Occipital lobe (tissue), 2 donors: ENCODE results near the gene PIGQ. TPM values are rescaled to one million over a fixed set of nuclear protein-coding genes. Genes with fewer than 3 reads are reported as not detected.

ENCODE experiments used
- DNase-seq: peaks from one replicate; lab custom pipeline; 2025; lab: John Stamatoyannopoulos, UW
- total RNA-seq: library from RNA; depleted of rRNA; stranded (reverse); fragments of >200 nt; gene quantifications from one replicate; pipeline ENCODE4 v1.2.3, GENCODE V29; 2014

PIGQ gene
- total RNA-seq, 1 donor from 2014 or later = 18.1 TPM

DNA sequence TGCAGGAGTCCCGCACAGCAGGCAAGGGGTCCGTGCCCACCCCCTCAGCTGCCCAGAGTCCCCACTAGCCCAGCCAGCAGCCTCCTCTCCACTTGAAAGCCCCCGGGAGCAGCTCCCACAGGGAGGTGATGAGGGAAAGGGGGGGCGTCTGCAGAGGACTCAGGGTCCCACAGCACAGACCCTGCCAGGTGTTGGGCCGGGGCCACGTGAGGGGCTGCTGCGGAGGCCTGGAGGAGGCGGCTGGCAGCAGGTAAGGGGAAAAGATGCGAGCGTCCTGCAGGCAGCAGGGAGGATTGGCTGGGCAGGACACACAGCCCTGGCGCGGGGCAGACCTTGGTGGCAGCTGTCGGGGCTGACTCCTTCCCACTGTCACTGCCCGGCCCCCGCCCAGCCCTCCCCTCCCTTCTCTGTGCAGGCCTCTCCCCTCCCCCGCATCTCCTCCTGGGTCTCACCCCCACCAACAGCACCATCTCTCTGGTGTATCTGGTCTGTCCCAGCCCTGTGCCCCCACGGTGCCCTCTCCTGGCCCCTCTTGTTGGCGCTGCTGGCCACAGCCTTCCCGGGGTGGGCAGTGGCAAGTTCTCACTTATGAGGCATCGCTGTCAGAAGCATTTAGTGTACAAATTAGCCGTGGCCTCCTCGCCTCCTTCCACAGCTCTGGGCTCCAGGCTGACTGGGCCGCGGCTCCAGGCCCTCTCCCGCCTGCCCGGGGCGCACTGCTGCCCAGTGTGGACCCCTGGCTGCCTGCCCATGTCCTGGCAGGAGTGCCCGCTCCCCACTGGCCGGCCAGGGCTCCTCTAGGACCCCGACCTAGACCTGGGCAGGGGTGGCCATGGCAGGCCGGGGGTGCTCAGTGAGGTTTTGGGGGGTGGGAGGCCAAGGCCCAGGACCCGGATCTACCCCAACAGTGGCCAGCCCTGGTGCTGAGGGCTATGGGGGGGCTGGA is 14.0 kb upstream of the PIGQ start:
- DNase-seq = no peak

DNA sequence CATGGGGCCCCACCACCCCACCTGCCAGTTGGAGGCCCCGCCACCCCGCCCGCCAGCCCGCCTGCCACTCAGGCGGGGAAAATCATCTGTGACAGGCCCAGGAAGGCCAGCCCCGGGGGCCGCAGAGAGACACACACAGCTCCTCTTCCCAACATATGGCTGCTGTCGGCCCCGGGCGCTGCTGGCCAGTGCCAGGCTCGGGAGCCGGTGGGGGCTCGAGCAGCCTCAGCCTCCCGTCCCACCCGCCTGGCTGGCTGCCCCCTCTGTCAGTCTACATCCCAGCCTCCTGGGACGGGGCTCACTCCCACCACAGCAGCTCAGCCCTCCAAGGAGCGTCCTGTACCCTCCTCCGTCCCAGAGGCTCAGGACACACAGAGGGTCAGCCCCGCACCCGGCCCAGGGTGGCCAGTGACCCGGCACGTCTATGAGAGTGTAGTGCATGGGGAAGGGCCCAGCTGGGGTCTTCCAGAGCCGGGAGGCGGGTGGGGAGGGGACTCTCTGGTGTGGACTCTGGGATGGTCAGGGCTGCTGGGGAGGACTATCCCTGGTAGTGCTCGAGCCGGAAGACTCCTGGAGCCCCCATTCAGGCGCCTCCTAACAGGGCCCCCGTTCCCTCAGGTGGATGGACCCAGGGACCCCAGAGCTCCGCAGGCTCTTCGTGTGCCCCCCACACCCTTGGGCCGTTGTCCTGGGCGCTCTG is 13.1 kb upstream of the PIGQ start:
- no peak for DNase-seq

GRCh38 chr16:557463-558297 is 12.1 kb upstream of the PIGQ start:
- no peak for DNase-seq

GRCh38 chr16:558298-559020 is 11.3 kb upstream of the PIGQ start:
- DNase-seq = no peak

GRCh38 chr16:559021-559380 is 10.8 kb upstream of the PIGQ start:
- no peak for DNase-seq

DNA sequence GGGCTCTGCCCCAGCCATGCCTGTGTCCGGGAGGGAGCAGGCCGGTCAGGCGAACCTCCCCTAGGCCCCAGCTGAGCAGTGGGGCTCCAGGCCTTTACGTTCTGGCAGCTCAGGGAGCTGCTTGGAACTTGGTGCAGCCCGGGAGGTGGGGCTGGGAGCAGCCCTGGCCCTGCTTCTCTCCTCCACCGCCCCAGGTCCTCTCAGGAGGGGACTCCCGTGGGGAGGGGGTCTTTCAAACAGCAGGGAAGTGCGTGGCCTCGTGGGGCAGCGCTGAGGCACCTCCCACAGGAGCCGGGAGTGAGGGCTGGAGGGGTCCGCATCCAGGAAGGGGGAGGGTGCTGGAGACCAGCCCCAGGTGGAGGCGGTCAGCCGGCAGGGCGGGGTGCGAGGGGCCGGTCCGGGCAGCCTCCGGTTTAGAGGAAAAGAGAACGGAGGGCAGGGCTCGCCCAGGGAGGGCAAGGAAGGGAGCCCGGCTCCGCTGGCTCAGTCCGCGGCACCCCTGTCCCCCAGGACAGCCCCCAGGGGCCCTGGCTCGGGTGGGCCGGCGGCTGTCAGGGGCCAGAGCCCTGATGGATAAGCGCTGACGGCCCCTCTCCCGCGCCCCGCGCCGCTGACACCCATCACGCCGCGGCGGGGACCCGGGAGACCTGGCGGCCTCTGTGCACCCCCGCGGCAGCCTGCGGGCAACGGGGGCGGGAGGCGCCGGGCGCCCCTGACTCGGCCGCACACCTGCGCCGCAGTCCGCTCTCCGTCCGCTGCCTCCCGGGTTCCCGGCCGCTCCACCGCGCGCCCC is 10.2 kb upstream of the PIGQ start:
- no peak for DNase-seq

DNA sequence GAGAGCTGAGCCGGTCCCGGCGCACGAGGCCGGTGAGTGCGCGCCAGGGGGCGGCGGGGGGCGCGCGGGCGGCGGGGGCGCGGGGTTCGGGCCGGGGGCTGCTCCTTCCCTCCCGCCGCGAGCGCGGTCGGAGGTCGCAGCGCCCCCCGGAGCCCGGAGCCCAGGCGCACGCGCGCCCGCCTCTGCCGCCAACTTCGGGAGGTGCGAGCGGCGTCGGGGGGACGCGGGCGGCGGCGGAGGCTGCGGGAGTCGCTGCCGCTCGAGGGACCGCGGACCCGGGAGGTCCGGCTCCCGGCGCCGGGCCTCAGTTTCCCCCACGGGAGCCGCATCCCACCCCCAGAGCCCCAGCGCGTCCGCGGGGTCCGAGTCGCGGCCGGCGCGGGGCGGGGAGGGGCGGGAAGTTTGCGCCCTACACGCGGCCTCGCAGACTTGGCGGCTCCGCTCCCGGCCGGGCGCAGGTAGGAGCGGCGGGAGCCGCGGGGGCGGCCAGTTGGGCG is 9.5 kb upstream of the PIGQ start, which contains the start of gene PRR35:
Gene PRR35 (plus strand): TSS at position 191 of the 497 bp plus-strand sequence. CDS start 2,901 bp downstream, outside the sequence.
- no peak for DNase-seq

GRCh38 chr16:560701-561412 is 8.9 kb upstream of the PIGQ start:
- DNase-seq = no peak

- no peak for DNase-seq
These were observed 8.4 kb upstream of the PIGQ start for GRCh38 chr16:561413-561794.

- DNase-seq = no peak
These were observed 7.5 kb upstream of the PIGQ start for GRCh38 chr16:561957-562938.

GRCh38 chr16:563072-563644 is 6.6 kb upstream of the PIGQ start:
- DNase-seq = no peak

- DNase-seq = no peak
These were observed 4.9 kb upstream of the PIGQ start for GRCh38 chr16:564690-565418.

DNA sequence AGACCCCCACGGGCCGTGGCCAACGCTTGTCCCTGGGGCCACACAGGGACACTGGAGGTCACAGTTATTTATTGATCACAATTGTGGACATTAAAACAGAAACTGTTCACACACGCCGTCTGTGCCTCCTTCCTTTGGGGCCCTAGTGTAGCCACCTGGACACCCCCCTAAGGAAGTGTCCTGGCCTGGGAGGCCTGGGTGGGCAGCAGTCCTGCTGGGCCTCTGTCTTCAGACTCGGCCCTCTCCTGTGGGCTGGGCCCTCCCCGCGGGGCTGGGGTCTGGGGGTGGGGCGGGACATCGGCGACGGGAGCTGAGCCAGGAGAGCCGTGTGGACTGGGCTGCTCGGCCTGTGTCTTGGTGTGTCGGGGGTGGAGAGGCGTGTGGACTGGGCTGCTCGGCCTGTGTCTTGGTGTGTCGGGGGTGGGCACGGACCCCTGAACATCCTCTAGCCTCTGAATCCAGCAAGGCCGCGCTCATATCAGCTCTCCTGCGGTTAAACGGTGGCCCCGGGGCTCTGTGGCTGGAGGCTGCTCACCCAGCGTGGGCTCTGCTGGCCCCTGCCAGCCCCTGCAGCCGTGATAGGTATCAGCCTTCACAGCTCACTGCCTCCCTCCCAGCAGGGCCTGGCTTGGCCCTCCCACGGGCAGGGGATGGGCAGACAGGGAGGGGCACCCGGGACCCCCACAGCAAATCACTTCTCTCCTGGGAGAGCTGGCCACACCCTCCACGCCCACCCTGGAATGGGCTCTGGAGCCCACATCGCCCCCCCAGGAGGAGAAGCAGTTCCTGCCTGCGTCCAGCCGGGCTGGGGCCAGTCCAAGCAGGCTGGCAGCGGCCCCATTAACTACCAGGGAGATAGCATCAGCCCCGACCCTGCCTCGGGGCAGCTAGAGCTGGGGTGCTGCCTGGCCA is 4.1 kb upstream of the PIGQ start:
- DNase-seq = no peak

- no peak for DNase-seq
These were observed 3.0 kb upstream of the PIGQ start, which contains the start of gene NHLRC4 for GRCh38 chr16:566475-567372. Gene NHLRC4, plus strand, starts transcription at chr16:567005. Its CDS starts 1,043 bp downstream, at chr16:568048.
